GM23248 (cell line): ENCODE results near the gene MYO16. TPM values are rescaled to one million over a fixed set of nuclear protein-coding genes. Genes with fewer than 3 reads are reported as not detected.
A peak's percentile ranks its signal among the peaks of the same experiment; 100 is the strongest.

ENCODE experiments used
- DNase-seq: peaks from one replicate; pipeline ENCODE4 v3.0.0-alpha.2; 2015
- H2AFZ ChIP-seq: fragments of 200-600 bp; sonication (generic); 2 replicates; pipeline ENCODE4 v1.6.1; 2016; ENCODE audit warnings: antibody characterized with exemption
- H3F3A ChIP-seq: fragments of 200-600 bp; sonication (generic); 2 replicates; pipeline ENCODE4 v1.6.1; 2016; ENCODE audit warnings: mild to moderate bottlenecking, antibody characterized with exemption, mixed run types; ENCODE audit not compliant: insufficient read depth
- H3K27ac ChIP-seq: fragments of 200-600 bp; sonication (generic); 2 replicates; pipeline ENCODE4 v1.5.1; 2016; ENCODE audit warnings: mild to moderate bottlenecking
- H3K27me3 ChIP-seq: fragments of 200-600 bp; sonication (generic); replicated peaks from 2 replicates; pipeline ENCODE4 v1.6.1; 2016; ENCODE audit warnings: mild to moderate bottlenecking; ENCODE audit not compliant: insufficient read depth
- H3K36me3 ChIP-seq: fragments of 200-600 bp; sonication (generic); 2 replicates; pipeline ENCODE4 v1.6.1; 2016; ENCODE audit warnings: low read depth, mild to moderate bottlenecking
- H3K4me1 ChIP-seq: fragments of 200-600 bp; sonication (generic); 2 replicates; pipeline ENCODE4 v1.6.1; 2016; ENCODE audit warnings: mild to moderate bottlenecking; ENCODE audit not compliant: insufficient read depth
- H3K4me2 ChIP-seq: fragments of 200-600 bp; sonication (generic); one replicate; pipeline ENCODE4 v1.6.1; 2016; ENCODE audit warnings: mild to moderate bottlenecking; ENCODE audit not compliant: unreplicated experiment
- H3K4me3 ChIP-seq: fragments of 200-600 bp; sonication (generic); 2 replicates; pipeline ENCODE4 v1.5.1; 2016; ENCODE audit warnings: mild to moderate bottlenecking
- H3K79me2 ChIP-seq: fragments of 200-600 bp; sonication (generic); 2 replicates; pipeline ENCODE4 v1.6.1; 2016; ENCODE audit warnings: mild to moderate bottlenecking; ENCODE audit not compliant: insufficient read depth
- H3K9ac ChIP-seq: fragments of 200-600 bp; sonication (generic); 2 replicates; pipeline ENCODE4 v1.6.1; 2016; ENCODE audit warnings: mild to moderate bottlenecking
- H3K9me2 ChIP-seq: fragments of 200-600 bp; sonication (generic); 2 replicates; pipeline ENCODE4 v1.6.1; 2016; ENCODE audit warnings: mixed run types, mild to moderate bottlenecking, moderate library complexity; ENCODE audit not compliant: insufficient read depth
- H3K9me3 ChIP-seq: fragments of 200-600 bp; sonication (generic); one replicate; pipeline ENCODE4 v1.6.1; 2017; ENCODE audit warnings: low read depth
- H4K20me1 ChIP-seq: fragments of 200-600 bp; sonication (generic); 2 replicates; pipeline ENCODE4 v1.6.0; 2016; ENCODE audit not compliant: insufficient read depth
- EZH2 ChIP-seq: fragments of 200-600 bp; sonication (generic); IDR thresholded peaks from 2 replicates; pipeline ENCODE4 v1.6.1; 2018; ENCODE audit warnings: antibody characterized with exemption, mild to moderate bottlenecking; ENCODE audit not compliant: insufficient read depth, poor library complexity, severe bottlenecking
- EZH2phosphoT487 ChIP-seq: fragments of 200-600 bp; sonication (generic); IDR thresholded peaks from 2 replicates; pipeline ENCODE4 v1.6.1; 2018; ENCODE audit warnings: antibody characterized with exemption, moderate library complexity, mild to moderate bottlenecking, low read depth; ENCODE audit not compliant: insufficient read depth
- WGBS, 2 experiments: methylation state at CpG; one replicate each; pipeline ENCODE4 v1.1.6; 2015 to 2017; ENCODE audit warnings: low lambda C conversion rate in 2 of 2, low coverage in 1 of 2; ENCODE audit errors: missing lambda C conversion rate in 2 of 2; 5-methylcytosine and 5-hydroxymethylcytosine counted together
- in situ Hi-C: fragments of 300-500 bp; cut with MboI; formaldehyde crosslinking; loops from 2 replicates; pipeline ENCODE4 v1.15.0; 2020
- polyA plus RNA-seq: library from polyadenylated mRNA; unstranded; fragments of >200 nt; fragmentation: Nextera tagmentation; extraction: Ambion mirVana; gene quantifications from 2 replicates; pipeline ENCODE4 v1.2.1, GENCODE V29; 2016
- total RNA-seq: library from RNA; depleted of rRNA; stranded (reverse); fragments of >200 nt; shearing (Covaris generic); gene quantifications from 2 replicates; pipeline ENCODE4 v1.2.3, GENCODE V29; 2014

MYO16 gene
- total and polyA plus RNA-seq, 2 experiments from 2014 or later = not detected

DNA sequence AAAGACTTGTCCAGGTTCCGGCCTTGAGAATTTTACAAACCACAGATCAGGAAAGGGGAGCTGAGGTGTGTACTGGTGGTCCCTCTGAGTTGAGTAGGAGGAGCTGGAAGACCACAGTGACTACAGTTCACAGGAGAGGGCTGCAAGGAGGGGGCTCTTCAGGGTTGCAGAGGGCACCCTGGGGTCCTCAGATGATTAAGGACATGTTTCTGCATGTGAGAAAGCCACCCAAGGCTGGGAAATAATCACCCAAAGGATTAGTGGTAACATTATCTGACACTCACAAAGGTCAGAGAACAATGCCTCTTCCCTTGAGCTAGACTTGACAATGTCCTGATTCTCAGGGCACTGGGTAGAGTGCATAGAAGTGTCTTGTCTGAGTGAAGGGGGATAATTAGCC lies 616.6 kb downstream of the MYO16 start:
- DNase-seq = no peak
- Histone ChIP-seq H3K79me2 (no peaks in the 10 kb centered on the region), H3K4me2 (no peak overlapping the region), H3K27ac (no peak overlapping the region), H2AFZ (no peak overlapping the region), H3K9ac (no peak overlapping the region), H3K27me3 (no peaks in the 10 kb centered on the region), H3K4me3 (no peak overlapping the region), H3K36me3 (no peaks in the 10 kb centered on the region), H3K9me2 (0 out of 2 replicates have a peak, but pooled peaks cover 2% of the 10 kb centered on the region), H3K4me1 (peaks cover 34% of the 10 kb centered on the region), H3F3A (peaks cover 37% of the 10 kb centered on the region), H3K9me3 (no peaks in the 10 kb centered on the region), H4K20me1 (no peaks in the 10 kb centered on the region)
- TF ChIP-seq EZH2phosphoT487 (no peak), EZH2 (no peak)
- WGBS, 2 experiments = 77 to 85% methylated on average over 1 of the region's 1 CpG
- in situ Hi-C loops = no loop called here

DNA sequence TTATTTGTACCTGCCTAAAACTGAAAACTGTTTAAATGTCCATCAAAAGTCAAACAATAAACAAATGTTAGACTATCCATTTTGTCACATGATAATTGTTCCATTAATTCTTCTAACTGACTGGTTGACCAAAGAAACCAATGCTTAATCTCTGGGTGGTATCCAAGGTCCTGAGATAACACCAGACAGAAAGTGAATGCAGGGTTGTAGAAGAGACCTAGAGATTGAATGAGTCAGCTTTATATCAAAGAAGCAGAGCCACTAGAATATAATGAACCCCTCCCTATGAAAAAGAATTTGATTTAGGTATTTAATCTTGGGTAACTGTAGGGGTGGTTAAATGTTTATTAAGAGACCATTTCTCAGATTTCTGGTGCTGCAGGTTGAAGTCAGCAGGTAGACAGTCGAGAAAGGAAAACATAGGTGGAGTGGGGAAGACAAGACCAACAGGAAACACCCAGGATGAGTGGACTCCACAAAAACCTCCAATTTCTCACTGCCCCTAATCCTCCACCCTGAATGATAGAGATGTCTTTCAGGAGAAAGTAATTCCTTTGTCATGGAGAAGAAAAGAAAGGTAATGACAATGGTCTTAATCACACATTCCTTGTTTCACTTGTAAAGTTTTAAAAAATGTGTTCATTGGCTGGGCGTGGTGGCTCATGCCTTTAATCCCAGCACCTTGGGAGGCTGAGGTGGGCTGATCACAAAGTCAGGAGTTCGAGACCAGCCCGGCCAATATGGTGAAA lies 620.5 kb downstream of the MYO16 start:
- Histone ChIP-seq H3K36me3 (no peaks in the 10 kb centered on the region), H3K4me3 (no peak overlapping the region), H3F3A (no peaks in the 10 kb centered on the region), H3K9me2 (0 out of 2 replicates have a peak, but pooled peaks cover 2% of the 10 kb centered on the region), H3K79me2 (no peaks in the 10 kb centered on the region), H3K9me3 (no peaks in the 10 kb centered on the region), H3K27ac (no peak overlapping the region), H2AFZ (no peak overlapping the region), H3K9ac (no peak overlapping the region), H3K4me1 (peaks cover 8% of the 10 kb centered on the region; the same call in 1 of the 2 replicates), H4K20me1 (no peaks in the 10 kb centered on the region), H3K27me3 (no peaks in the 10 kb centered on the region), H3K4me2 (no peak overlapping the region)
- WGBS, 2 experiments = 42 to 55% methylated on average over 4 of the region's 4 CpGs
- in situ Hi-C loops = no loop called here
- TF ChIP-seq EZH2 (no peak), EZH2phosphoT487 (no peak)
- no peak for DNase-seq

DNA sequence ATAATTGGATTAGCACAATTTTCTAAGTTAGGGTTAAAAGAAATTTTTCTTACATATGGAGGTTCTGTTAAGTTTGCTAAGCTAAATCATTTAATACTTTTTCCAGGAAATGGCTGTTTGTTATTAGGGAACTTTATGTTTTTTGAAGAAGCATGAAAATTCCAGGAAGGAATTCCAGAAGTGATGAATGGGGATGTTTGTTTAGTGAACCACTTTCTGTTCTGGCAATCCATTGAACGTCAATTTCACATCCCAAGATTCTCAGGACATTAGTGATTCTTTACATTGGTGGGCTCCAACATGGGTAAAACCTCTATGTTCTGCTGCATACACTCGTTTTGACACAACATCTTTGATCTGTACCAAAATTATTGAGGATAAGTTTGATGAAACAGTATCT lies 622.5 kb downstream of the MYO16 start:
- no peak for DNase-seq
- no peak for TF ChIP-seq EZH2phosphoT487
- no peak for TF ChIP-seq EZH2
- in situ Hi-C loops = no loop called here
- Histone ChIP-seq H3K27me3 (no peaks in the 10 kb centered on the region), H3K9me2 (no peaks in the 10 kb centered on the region), H4K20me1 (no peaks in the 10 kb centered on the region), H3K4me1 (peaks cover 27% of the 10 kb centered on the region), H3K79me2 (no peaks in the 10 kb centered on the region), H3K9ac (no peak overlapping the region), H3K4me2 (peak overlapping the region; percentile 26), H3K36me3 (no peaks in the 10 kb centered on the region), H3K9me3 (no peaks in the 10 kb centered on the region), H3K27ac (no peak overlapping the region), H3K4me3 (no peak overlapping the region), H3F3A (peaks cover 10% of the 10 kb centered on the region), H2AFZ (peak overlapping the region; percentile 36)
- 22 to 26% methylated on average over 2 of the region's 2 CpGs for WGBS, 2 experiments

DNA sequence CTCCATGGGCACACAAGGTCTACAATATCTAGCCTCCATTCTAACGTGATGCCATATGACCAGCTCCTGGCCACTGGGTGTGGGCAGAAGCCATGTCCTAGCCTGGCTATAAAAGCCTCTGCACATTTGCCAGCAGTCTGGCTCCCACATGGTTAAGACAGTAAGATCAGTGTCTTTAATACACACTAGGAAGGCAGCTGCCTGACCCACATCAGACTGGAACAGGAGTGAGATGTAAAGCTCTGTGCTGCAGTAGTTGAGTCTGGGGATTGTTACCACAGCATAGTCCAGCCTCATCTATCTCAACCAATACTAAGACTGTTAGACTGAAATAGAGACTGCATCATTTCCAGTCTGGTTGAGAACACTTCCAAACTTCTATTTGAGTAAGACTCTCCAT lies 623.9 kb downstream of the MYO16 start:
- no peak for TF ChIP-seq EZH2phosphoT487
- no peak for TF ChIP-seq EZH2
- H4K20me1 ChIP-seq = no peaks in the 10 kb centered on the region
- no peak overlapping the region for H2AFZ ChIP-seq
- no peak overlapping the region for H3K27ac ChIP-seq
- no peaks in the 10 kb centered on the region for H3K27me3 ChIP-seq
- H3K4me1 ChIP-seq = peaks cover 38% of the 10 kb centered on the region
- H3K79me2 ChIP-seq = no peaks in the 10 kb centered on the region
- H3K9me3 ChIP-seq = no peaks in the 10 kb centered on the region
- no peak overlapping the region for H3K4me3 ChIP-seq
- no peaks in the 10 kb centered on the region for H3K9me2 ChIP-seq
- no peak overlapping the region for H3K9ac ChIP-seq
- WGBS, 2 experiments = 52 to 59% methylated on average over 1 of the region's 1 CpG
- no peaks in the 10 kb centered on the region for H3K36me3 ChIP-seq
- in situ Hi-C loops = no loop called here
- peaks cover 14% of the 10 kb centered on the region for H3F3A ChIP-seq
- H3K4me2 ChIP-seq = no peak overlapping the region
- no peak for DNase-seq
